Gastrocnemius medialis (tissue), 4 donors: ENCODE measurements around the gene HOOK2. TPM values are rescaled to one million over a fixed set of nuclear protein-coding genes. Genes with fewer than 3 reads are reported as not detected.
A peak's percentile ranks its signal among the peaks of the same experiment; 100 is the strongest.

ENCODE experiments used
- ATAC-seq, 2 donors: fragments of 150-250 bp; one replicate each; pipeline ENCODE4 v1.9.1; 2016
- DNase-seq, 2 donors: peaks; one replicate each; pipeline ENCODE4 v3.0.0-alpha.2; 2019
- H3K27ac ChIP-seq, 4 donors: fragments of 200-600 bp; sonication (generic); 1 replicate in 1 of 4; 2 replicates in 3 of 4; pipeline ENCODE4 v1.5.1; 2016 to 2018; ENCODE audit warnings: mild to moderate bottlenecking in 2 of 4, moderate library complexity in 1 of 4
- H3K27me3 ChIP-seq, 3 donors: fragments of 200-600 bp; sonication (generic) in 2 of 3; 1 replicate in 1 of 3; 2 replicates in 2 of 3; pipeline versions ENCODE4 v1.5.1 to v1.6.0; 2016 to 2019; ENCODE audit warnings: mild to moderate bottlenecking in 1 of 3, moderate library complexity in 1 of 3
- H3K36me3 ChIP-seq, 2 donors: fragments of 200-600 bp; sonication (generic) in 1 of 2; one replicate each; pipeline ENCODE4 v1.5.1; 2017 to 2018
- H3K4me1 ChIP-seq, 2 donors: fragments of 200-600 bp; sonication (generic) in 1 of 2; one replicate each; pipeline ENCODE4 v1.5.1; 2016 to 2017; ENCODE audit warnings: mild to moderate bottlenecking in 2 of 2
- H3K4me3 ChIP-seq, 4 donors: fragments of 200-600 bp; sonication (generic) in 3 of 4; 1 replicate in 1 of 4; 2 replicates in 3 of 4; pipeline ENCODE4 v1.5.1; 2016 to 2019; ENCODE audit warnings: mild to moderate bottlenecking in 2 of 4
- H3K9me3 ChIP-seq, 3 donors: fragments of 200-600 bp; sonication (generic) in 2 of 3; 1 replicate in 1 of 3; 2 replicates in 2 of 3; pipeline ENCODE4 v1.5.1; 2016 to 2019
- CTCF ChIP-seq, 5 experiments: fragments of 450-650 bp in 3 of 5; fragments of 200-600 bp in 2 of 5; sonication (generic) in 2 of 5; IDR thresholded peaks in 4 of 5; conservative IDR thresholded peaks in 1 of 5; 1 replicate in 4 of 5; 2 replicates in 1 of 5; pipeline ENCODE4 v1.5.1; 2016 to 2019; ENCODE audit warnings: antibody characterized with exemption in 5 of 5, mild to moderate bottlenecking in 3 of 5, moderate library complexity in 3 of 5
- POLR2A ChIP-seq, 2 donors: fragments of 450-650 bp; IDR thresholded peaks; one replicate each; pipeline ENCODE4 v1.6.1; 2017; ENCODE audit warnings: antibody characterized with exemption in 2 of 2, mild to moderate bottlenecking in 2 of 2, moderate library complexity in 2 of 2
- in situ Hi-C, 4 donors: fragments of 200-750 bp; cut with MboI; loops; one replicate each; pipeline versions ENCODE4 v1.15.0 to v1.8.0; 2017; ENCODE audit warnings: low sequenced_read_pairs in 4 of 4
- intact Hi-C: fragments of 100-400 bp; cut with DNase I; formaldehyde crosslinking; loops from one replicate; pipeline ENCODE4 v1.15.1; 2023; ENCODE audit warnings: low total_unique reads
- total RNA-seq, 4 donors: library from RNA; depleted of rRNA; stranded (reverse); fragments of >200 nt; gene quantifications; one replicate each; pipeline versions ENCODE4 v1.1.0 to v1.2.3, GENCODE V29; 2016

HOOK2 gene
- total RNA-seq, 4 donors from 2014 or later: 12.3 to 23.4 (median 17.6) TPM

GRCh38 chr19:12767666-12768065 lies 7.7 kb downstream of the HOOK2 start:
- Histone ChIP-seq H3K36me3 (no peaks in the 10 kb centered on the region), H3K27me3 (no peaks in the 10 kb centered on the region), H3K9me3 (no peaks in the 10 kb centered on the region), H3K27ac (no peak overlapping the region), H3K4me1 (peaks cover 17 to 23% of the 10 kb centered on the region in 2 donors), H3K4me3 (no peak overlapping the region)
- DNase-seq (no peak), ATAC-seq (no peak)
- TF ChIP-seq POLR2A (IDR thresholded peaks at IDR 0.05): no peak
- no peak for TF ChIP-seq CTCF (IDR thresholded peaks at IDR 0.05 in 4 of 5, conservative IDR thresholded peaks at IDR 0.05 in 1 of 5)
- in situ Hi-C loops: loop anchor here in 3 of 4 donors (5.0 to 10.0 kb wide), 2 partner anchors 77 to 80 kb away; no protein-coding TSS in a partner anchor
- intact Hi-C loops: no loop called here

GRCh38 chr19:12767150-12767549 lies 8.2 kb downstream of the HOOK2 start:
- H3K27me3 ChIP-seq: no peaks in the 10 kb centered on the region
- ATAC-seq: no peak
- H3K27ac ChIP-seq: no peak overlapping the region
- no peak overlapping the region for H3K4me3 ChIP-seq
- peaks cover 12 to 18% of the 10 kb centered on the region in 2 donors for H3K4me1 ChIP-seq
- no peak for DNase-seq
- H3K9me3 ChIP-seq: no peaks in the 10 kb centered on the region
- intact Hi-C loops (no loop called here), in situ Hi-C loops (loop anchor here in 3 of 4 donors (5.0 to 10.0 kb wide), 2 partner anchors 78 to 80 kb away; no protein-coding TSS in a partner anchor)
- H3K36me3 ChIP-seq: no peaks in the 10 kb centered on the region
- TF ChIP-seq POLR2A (IDR thresholded peaks at IDR 0.05) (no peak), CTCF (IDR thresholded peaks at IDR 0.05 in 4 of 5, conservative IDR thresholded peaks at IDR 0.05 in 1 of 5) (no peak)

- in situ Hi-C loops: loop anchor here in 3 of 4 donors (5.0 to 10.0 kb wide), 2 partner anchors 79 to 81 kb away; no protein-coding TSS in a partner anchor
- Histone ChIP-seq H3K27ac (peak overlapping the region; percentile 60 to 76 (median 67)), H3K27me3 (no peaks in the 10 kb centered on the region), H3K4me1 (peaks cover 1 to 8% of the 10 kb centered on the region in 2 donors), H3K9me3 (no peaks in the 10 kb centered on the region), H3K36me3 (no peaks in the 10 kb centered on the region), H3K4me3 (peak overlapping the region; percentile 46 to 59 (median 56))
- intact Hi-C loops: loop anchor here (1.0 kb wide), 3 partner anchors 9 to 81 kb away; partner anchors contain the start of gene HOOK2
- DNase-seq (peak; percentile 50 to 62), ATAC-seq (peak; percentile 85 to 88)
- TF ChIP-seq POLR2A (IDR thresholded peaks at IDR 0.05) (peak; percentile 20 to 56), CTCF (IDR thresholded peaks at IDR 0.05 in 4 of 5, conservative IDR thresholded peaks at IDR 0.05 in 1 of 5) (peak; percentile 71 to 99 (median 95))
These were observed 9.3 kb downstream of the HOOK2 start for GRCh38 chr19:12766051-12766521.

GRCh38 chr19:12764698-12765097 lies 10.7 kb downstream of the HOOK2 start:
- TF ChIP-seq CTCF (IDR thresholded peaks at IDR 0.05 in 4 of 5, conservative IDR thresholded peaks at IDR 0.05 in 1 of 5) (no peak), POLR2A (IDR thresholded peaks at IDR 0.05) (no peak)
- H3K27me3 ChIP-seq: no peaks in the 10 kb centered on the region
- H3K4me1 ChIP-seq: peaks cover 0 to 4% of the 10 kb centered on the region in 2 donors
- H3K27ac ChIP-seq: no peak overlapping the region
- no peaks in the 10 kb centered on the region for H3K9me3 ChIP-seq
- intact Hi-C loops (no loop called here), in situ Hi-C loops (loop anchor here (5.0 to 10.0 kb wide), 3 partner anchors 33 to 83 kb away; no protein-coding TSS in a partner anchor)
- DNase-seq: no peak
- H3K4me3 ChIP-seq: no peak overlapping the region
- ATAC-seq: no peak
- no peaks in the 10 kb centered on the region for H3K36me3 ChIP-seq
